ENCODE data around the gene WIPF2. TPM values are rescaled to one million over a fixed set of nuclear protein-coding genes. Genes with fewer than 3 reads are reported as not detected.

The WIPF2 gene
- total and polyA plus RNA-seq, 2 of the 8 experiments (the other 6 are each of a cell fraction or from before 2014, with no cell fraction given): 6.9 to 25.3 TPM

DNA sequence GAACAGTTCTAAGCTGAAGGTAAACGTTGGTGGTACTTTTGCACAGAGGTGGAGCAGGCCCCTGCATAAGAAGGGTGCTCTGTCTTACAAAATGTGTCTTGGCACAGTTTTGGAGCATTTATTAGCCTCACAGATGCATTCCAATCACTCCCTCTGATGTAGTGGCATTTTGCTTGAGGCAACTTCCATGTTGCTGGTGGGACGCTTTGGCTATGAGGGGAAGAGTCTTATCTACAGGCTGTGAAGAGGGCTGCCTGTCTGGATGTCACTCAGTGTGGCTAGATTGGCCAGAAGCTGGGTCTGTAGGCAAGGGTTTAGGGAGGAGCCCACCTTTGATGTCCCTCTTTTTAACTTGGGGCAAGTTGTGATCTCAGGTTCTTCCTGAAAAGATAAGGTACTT, 87.3 kb downstream of the WIPF2 start:
- H3K9me3 ChIP-seq (ENCODE audit: insufficient read depth in 2 of 2, low read depth in 1 of 2, low read length in 1 of 2): no peaks in the 10 kb centered on the region
- peak overlapping the region; percentile 25 to 44; a peak in 2 of 4 replicates for H3K4me2 ChIP-seq (ENCODE audit: insufficient read depth in 1 of 2, low read depth in 2 of 2, low read length in 2 of 2)
- H3K4me1 ChIP-seq (replicated peaks in 1 of 4; ENCODE audit: control insufficient read depth in 3 of 4, insufficient read depth in 4 of 4, low read length in 3 of 4): peaks cover 18 to 27% (median 20%) of the 10 kb centered on the region in 4 experiments
- H3K23ac ChIP-seq (ENCODE audit: insufficient read length): no peak overlapping the region
- peaks cover 0 to 1% (median 0%) of the 10 kb centered on the region in 4 experiments; a peak in 2 of 7 replicates for H3K27me3 ChIP-seq (replicated peaks in 1 of 4; ENCODE audit: control insufficient read depth in 3 of 4, extremely low read depth in 1 of 4, insufficient read depth in 3 of 4, low read length in 3 of 4)
- no peak overlapping the region for H4K5ac ChIP-seq (ENCODE audit: insufficient read length, low read depth, low read length)
- H2BK20ac ChIP-seq (ENCODE audit: low read length): no peak overlapping the region
- H4K8ac ChIP-seq (ENCODE audit: extremely low read depth, insufficient read depth, low read length): no peak overlapping the region
- H3K79me1 ChIP-seq (ENCODE audit: low read depth, low read length): no peaks in the 10 kb centered on the region
- no peak overlapping the region for H2BK12ac ChIP-seq (ENCODE audit: low read depth, low read length)
- WGBS, 2 experiments (ENCODE audit: extremely low coverage in 1 of 2, insufficient coverage in 1 of 2, insufficient read length in 1 of 2, insufficient replicate concordance in 2 of 2, low coverage in 1 of 2, low lambda C conversion rate in 2 of 2, missing lambda C conversion rate in 1 of 2): 62% methylated on average over 2 of the region's 2 CpGs; no CpG with 5 or more reads in 1 of the 2 experiments
- no peak overlapping the region for H2BK5ac ChIP-seq (ENCODE audit: low read depth, low read length)
- TF ChIP-seq POLR2A (IDR thresholded peaks at IDR 0.05; ENCODE audit: control extremely low read depth in 1 of 2, low read depth in 2 of 2, low read length in 2 of 2) (peak in 1 of 2 experiments; percentile 36; a peak in 1 of 3 replicates), SP4 (IDR thresholded peaks at IDR 0.05; ENCODE audit: low read length) (no peak)
- H4K91ac ChIP-seq (replicated peaks; ENCODE audit: insufficient read length, low read length): no peak overlapping the region
- POLR2A ChIA-PET (ENCODE audit: partially characterized antibody): interaction anchor here (1.4 to 31.2 kb wide), 10 partner anchors 2 to 288 kb away, joined by 3 to 570 read pairs (median 8); partner anchors contain the start of genes CDC6, GJD3, RARA and WIPF2
- no peak overlapping the region for H2BK15ac ChIP-seq (ENCODE audit: low read length)
- CTCF ChIA-PET (ENCODE audit: partially characterized antibody): interaction anchor here (0.8 to 39.2 kb wide), 16 partner anchors 8 to 227 kb away, joined by 3 to 1198 read pairs (median 4); partner anchors contain the start of gene GJD3
- H3K4me3 ChIP-seq (ENCODE audit: extremely low read depth in 1 of 4, insufficient read depth in 2 of 4, low read depth in 3 of 4, low read length in 4 of 4): peak overlapping the region in 1 of 4 experiments; percentile 29; a peak in 1 of 8 replicates
- no peak overlapping the region for H3K18ac ChIP-seq (ENCODE audit: extremely low read depth, low read length)
- H3K36me3 ChIP-seq (ENCODE audit: control insufficient read depth in 2 of 4, insufficient read depth in 4 of 4, low read length in 3 of 4): peaks cover 15 to 30% (median 27%) of the 10 kb centered on the region in 4 experiments
- no peak for FAIRE-seq
- peaks cover 10 to 11% of the 10 kb centered on the region in 2 experiments for H4K20me1 ChIP-seq (replicated peaks in 1 of 2; ENCODE audit: control insufficient read depth in 1 of 2, insufficient read depth in 2 of 2, low read length in 2 of 2)
- H3K4ac ChIP-seq (replicated peaks; ENCODE audit: insufficient read length, low read depth, low read length): peak overlapping the region; percentile 40
- H3K14ac ChIP-seq (ENCODE audit: insufficient read length): no peak overlapping the region
- H2BK120ac ChIP-seq (replicated peaks; ENCODE audit: low read depth, low read length): no peak overlapping the region
- no peak overlapping the region; the same call in 1 of the 2 replicates for H2AK5ac ChIP-seq (ENCODE audit: low read depth, low read length)
- DNase-seq (ENCODE audit: low read depth in 1 of 2, low spot score in 2 of 2): no peak
- H3K79me2 ChIP-seq (ENCODE audit: control insufficient read depth in 1 of 2, insufficient read depth in 2 of 2, low read length in 2 of 2): peaks cover 0 to 3% of the 10 kb centered on the region in 2 experiments; a peak in 1 of 4 replicates
- no peak overlapping the region for H2AFZ ChIP-seq (ENCODE audit: low read length)
- no peak overlapping the region for H3K9ac ChIP-seq (replicated peaks in 1 of 4; ENCODE audit: extremely low read depth in 1 of 4, low read depth in 3 of 4, low read length in 3 of 4)
- no peak overlapping the region for H3K27ac ChIP-seq (ENCODE audit: low read depth, low read length)
- H3K23me2 ChIP-seq (ENCODE audit: low read depth, low read length): no peaks in the 10 kb centered on the region; the same call in 1 of the 2 replicates
- no peak overlapping the region for H3K56ac ChIP-seq (replicated peaks; ENCODE audit: insufficient read length, low read depth, low read length)
